Urinary bladder (tissue), 4 donors: ENCODE results near the gene SEPTIN14. TPM values are rescaled to one million over a fixed set of nuclear protein-coding genes. Genes with fewer than 3 reads are reported as not detected.
A peak's percentile ranks its signal among the peaks of the same experiment; 100 is the strongest.
"Not testable (repeated sequence)": the region's sequence is repeated elsewhere in the genome, so short reads cannot be mapped to it uniquely, and the experiment has no call there.

Source experiments
- DNase-seq: peaks from one replicate; pipeline ENCODE4 v3.0.0-alpha.2; 2015; ENCODE audit errors: extremely low spot score
- H3K27ac ChIP-seq: one replicate; pipeline ENCODE4 v1.5.1; 2013; ENCODE audit warnings: low read depth, mild to moderate bottlenecking, moderate library complexity
- H3K36me3 ChIP-seq: one replicate; pipeline ENCODE4 v1.6.1; 2013; ENCODE audit warnings: mild to moderate bottlenecking, moderate library complexity; ENCODE audit not compliant: insufficient read depth
- H3K4me1 ChIP-seq: one replicate; pipeline ENCODE4 v1.6.1; 2013; ENCODE audit warnings: mild to moderate bottlenecking, moderate library complexity; ENCODE audit not compliant: insufficient read depth
- H3K4me3 ChIP-seq: one replicate; pipeline ENCODE4 v1.5.1; 2013; ENCODE audit warnings: low read depth, low read length
- WGBS: extraction: QIAGEN DNeasy Blood & Tissue Kit; methylation state at CpG from one replicate; pipeline ENCODE4 v1.1.7; 2013; 5-methylcytosine and 5-hydroxymethylcytosine counted together
- polyA plus RNA-seq: library from polyadenylated mRNA; stranded (reverse); fragments of 200-250 nt; gene quantifications from one replicate; pipeline ENCODE4 v1.2.3, GENCODE V29; 2013
- total RNA-seq: library from RNA; depleted of rRNA; stranded (reverse); fragments of >200 nt; gene quantifications from one replicate; pipeline ENCODE4 v1.2.3, GENCODE V29; 2014
- donor health status: healthy with polysubstance abuse.
- donor health status: healthy.

Gene SEPTIN14
- total and polyA plus RNA-seq, 2 donors, result not detected

DNA sequence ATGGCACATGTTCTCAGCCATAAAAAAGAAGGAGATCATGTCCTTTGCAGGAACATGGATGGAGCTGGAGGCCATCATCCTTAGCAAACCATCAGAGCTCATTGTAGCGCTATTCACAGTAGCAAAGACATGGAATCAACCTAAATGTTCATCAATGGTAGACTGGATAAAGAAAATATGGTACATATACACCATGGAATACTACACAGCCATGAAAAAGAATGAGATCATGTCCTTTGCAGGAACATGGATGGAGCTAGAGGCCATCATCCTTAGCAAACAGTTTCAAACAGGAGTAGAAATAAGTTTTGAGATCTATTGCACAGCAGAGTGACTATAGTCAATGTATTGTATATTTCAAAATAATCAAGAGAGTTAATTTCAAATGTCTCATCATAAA is 17.4 kb downstream of the SEPTIN14 start:
- not testable (repeated sequence) for H3K36me3 ChIP-seq, DNase-seq, H3K4me1 ChIP-seq, H3K4me3 ChIP-seq, H3K27ac ChIP-seq
- WGBS, result 59% methylated on average over 1 of the region's 1 CpG

DNA sequence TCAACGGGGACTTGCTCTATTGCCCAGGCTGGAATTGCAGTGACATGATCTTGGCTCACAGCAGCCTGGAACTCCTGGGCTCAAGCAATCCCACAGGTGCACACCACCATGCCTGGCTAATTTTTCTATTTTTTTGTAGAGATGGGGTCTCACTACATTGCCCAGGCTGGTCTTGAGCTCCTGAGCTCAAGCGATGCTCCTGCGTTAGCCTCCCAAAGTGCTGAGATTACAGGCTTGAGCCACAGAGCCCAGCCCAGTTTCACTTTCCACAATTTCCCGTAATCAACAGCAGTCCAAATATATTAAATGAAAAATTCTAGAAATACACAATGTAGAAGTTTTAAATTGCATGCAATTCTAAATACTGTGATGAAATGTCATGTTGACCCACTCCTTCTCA is 24.0 kb downstream of the SEPTIN14 start:
- Histone ChIP-seq H3K4me1 (no peaks in the 10 kb centered on the region), H3K27ac (no peak overlapping the region), H3K36me3 (no peaks in the 10 kb centered on the region), H3K4me3 (no peak overlapping the region)
- no peak for DNase-seq
- WGBS, result 88% methylated on average over 4 of the region's 4 CpGs

DNA sequence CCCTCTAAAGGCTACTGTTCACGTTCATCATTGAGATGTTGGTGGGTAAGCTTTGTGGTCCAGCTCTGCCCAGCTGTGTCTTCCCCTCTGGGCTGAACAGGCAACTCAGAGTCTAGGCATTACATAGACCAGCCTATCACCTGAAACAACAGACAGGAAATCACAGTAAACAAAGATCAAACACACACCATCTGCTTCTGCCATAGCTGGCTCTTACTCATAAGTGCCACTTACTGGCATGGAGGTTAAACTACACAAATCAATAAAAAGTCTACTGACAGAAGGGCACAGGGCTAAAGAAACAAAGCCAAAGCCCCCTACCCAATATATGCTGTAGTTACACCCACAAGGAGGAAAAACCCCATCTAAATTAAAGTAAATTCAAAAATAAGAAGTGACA is 35.0 kb downstream of the SEPTIN14 start:
- no peak for DNase-seq

DNA sequence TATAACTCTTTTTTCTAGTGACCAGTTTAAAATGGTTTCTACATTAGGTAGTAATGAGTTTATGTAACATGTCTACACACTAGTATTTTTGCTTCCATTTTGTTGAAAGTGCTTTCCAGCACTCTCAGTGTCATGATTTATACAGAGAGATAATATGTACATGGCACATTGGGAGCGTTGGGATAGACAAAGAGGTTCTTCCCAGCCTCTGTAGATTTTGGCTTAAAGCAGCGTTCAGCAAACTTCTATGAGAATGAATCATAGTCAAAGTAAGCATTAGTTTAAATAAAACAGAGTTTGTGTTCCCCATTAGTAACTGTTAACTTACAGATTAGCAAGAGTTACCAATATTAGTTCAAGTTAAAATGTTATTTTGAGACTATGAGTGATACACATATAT is 43.9 kb downstream of the SEPTIN14 start:
- H3K36me3 ChIP-seq, result no peaks in the 10 kb centered on the region
- H3K4me3 ChIP-seq, result no peak overlapping the region
- no peaks in the 10 kb centered on the region for H3K4me1 ChIP-seq
- WGBS, result 61% methylated on average over 2 of the region's 2 CpGs
- no peak for DNase-seq
- H3K27ac ChIP-seq, result no peak overlapping the region

More for the DNA sequence above, 35.0 kb downstream of the SEPTIN14 start:
- Histone ChIP-seq H3K36me3 (no peaks in the 10 kb centered on the region), H3K27ac (no peak overlapping the region), H3K4me3 (no peak overlapping the region), H3K4me1 (no peaks in the 10 kb centered on the region)
- WGBS, result 76% methylated on average over 1 of the region's 1 CpG

DNA sequence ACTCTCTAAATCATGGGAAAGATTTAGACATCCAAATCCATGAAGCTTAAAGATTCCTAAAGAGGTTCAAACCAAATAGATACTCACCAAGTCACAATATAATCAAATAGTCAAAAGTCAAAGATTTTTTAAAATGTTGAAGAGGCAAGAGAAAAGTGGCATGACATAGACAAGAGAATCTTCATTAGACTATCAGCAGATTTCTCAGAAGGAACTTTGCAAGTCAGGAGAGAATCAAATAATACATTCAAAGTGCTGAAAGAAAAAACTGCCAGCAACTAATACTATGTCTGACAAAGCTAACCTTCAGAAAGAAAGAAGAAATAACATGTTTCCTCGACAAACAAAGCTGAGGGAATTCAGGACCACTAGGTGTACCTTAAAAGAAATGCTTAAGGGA is 65.3 kb downstream of the SEPTIN14 start:
- H3K4me3 ChIP-seq, DNase-seq, H3K27ac ChIP-seq, H3K4me1 ChIP-seq, H3K36me3 ChIP-seq: not testable (repeated sequence)
- WGBS, result 58% methylated on average over 1 of the region's 1 CpG

DNA sequence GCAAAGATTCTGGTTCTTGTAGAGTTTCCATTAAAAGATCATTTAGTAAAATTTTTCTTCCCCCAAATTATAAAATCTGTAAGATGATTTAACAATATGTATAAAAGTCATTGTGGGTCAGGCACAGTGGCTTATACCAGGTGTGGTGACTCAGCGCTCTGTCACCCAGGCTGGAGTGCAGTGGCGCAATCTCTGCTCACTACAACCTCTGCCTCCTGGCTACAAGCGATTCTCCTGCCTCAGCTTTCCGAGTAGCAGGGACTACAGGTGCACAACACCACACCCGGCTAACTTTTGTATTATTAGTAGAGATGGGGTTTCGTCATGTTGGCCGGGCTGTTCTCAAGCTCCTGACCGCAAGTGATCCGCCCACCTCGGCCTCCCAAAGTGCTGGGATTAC is 68.0 kb downstream of the SEPTIN14 start:
- no peak overlapping the region for H3K27ac ChIP-seq
- H3K4me3 ChIP-seq, result no peak overlapping the region
- 87% methylated on average over 10 of the region's 10 CpGs for WGBS
- H3K36me3 ChIP-seq, result no peaks in the 10 kb centered on the region
- no peak for DNase-seq
- H3K4me1 ChIP-seq, result no peaks in the 10 kb centered on the region

DNA sequence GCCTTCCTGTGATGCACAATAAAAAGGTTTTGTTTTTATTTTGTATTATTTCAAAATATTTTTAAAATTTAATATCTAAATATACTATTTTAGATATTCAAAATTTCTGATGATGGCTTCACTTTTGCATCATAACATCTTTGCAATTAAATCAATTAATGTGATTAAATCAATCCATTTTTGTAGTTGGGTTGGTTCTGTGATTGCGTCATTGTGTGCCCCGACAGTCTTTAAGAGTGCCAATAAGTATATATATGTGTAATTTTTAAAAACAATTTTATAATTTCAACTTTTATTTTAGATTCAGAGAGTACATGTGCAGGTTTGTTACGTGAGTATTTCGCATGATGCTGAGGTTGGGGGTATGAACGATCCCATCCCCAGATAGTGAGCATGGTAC is 70.5 kb downstream of the SEPTIN14 start:
- whole genome bisulfite sequencing, result 96% methylated on average over 5 of the region's 5 CpGs
- H3K36me3 ChIP-seq, result no peaks in the 10 kb centered on the region
- no peaks in the 10 kb centered on the region for H3K4me1 ChIP-seq
- no peak for DNase-seq
- H3K27ac ChIP-seq, result no peak overlapping the region
- no peak overlapping the region for H3K4me3 ChIP-seq

DNA sequence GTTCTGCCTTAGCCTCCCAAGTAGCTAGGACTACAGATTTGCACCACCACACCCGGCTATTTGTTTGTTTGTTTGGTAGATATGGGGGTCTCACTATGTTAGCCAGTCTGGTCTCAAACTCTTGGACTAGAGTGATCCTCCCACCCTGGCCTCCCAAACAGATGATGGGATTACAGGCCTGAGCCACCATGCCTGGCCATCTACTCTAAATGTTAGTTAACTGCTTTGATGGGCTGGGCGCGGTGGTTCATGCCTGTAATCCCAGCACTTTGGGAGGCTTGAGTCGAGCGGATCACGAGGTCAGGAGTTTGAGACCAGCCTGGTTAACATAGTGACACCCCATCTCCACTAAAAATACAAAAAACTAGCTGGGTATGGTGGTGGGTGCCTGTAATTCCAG is 74.8 kb downstream of the SEPTIN14 start:
- DNase-seq, result no peak

DNA sequence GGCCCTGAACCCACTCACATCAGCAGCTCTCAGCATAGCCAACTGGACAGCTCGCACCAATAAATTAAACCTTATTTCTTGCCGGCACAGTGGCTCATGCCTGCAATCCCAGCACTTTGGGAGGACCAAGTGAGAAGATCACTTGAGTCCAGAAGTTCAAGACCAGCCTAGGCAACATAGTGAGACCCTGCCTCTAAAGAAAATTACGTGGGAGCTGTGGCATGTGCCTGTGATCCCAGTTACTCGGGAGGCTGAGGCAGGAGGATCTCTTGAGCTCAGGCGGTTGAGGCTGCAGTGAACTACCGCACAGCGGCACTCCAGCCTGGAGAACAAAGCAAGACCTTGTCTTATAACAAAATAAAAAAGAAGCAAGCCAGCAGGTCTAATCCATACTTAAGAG is 75.7 kb downstream of the SEPTIN14 start:
- no peak overlapping the region for H3K27ac ChIP-seq
- no peak for DNase-seq
- WGBS, result 81% methylated on average over 7 of the region's 7 CpGs

More for the DNA sequence above, 74.8 kb downstream of the SEPTIN14 start:
- Histone ChIP-seq H3K27ac (no peak overlapping the region), H3K4me3 (no peak overlapping the region), H3K36me3 (no peaks in the 10 kb centered on the region), H3K4me1 (no peaks in the 10 kb centered on the region)
- 94% methylated on average over 6 of the region's 6 CpGs for WGBS

DNA sequence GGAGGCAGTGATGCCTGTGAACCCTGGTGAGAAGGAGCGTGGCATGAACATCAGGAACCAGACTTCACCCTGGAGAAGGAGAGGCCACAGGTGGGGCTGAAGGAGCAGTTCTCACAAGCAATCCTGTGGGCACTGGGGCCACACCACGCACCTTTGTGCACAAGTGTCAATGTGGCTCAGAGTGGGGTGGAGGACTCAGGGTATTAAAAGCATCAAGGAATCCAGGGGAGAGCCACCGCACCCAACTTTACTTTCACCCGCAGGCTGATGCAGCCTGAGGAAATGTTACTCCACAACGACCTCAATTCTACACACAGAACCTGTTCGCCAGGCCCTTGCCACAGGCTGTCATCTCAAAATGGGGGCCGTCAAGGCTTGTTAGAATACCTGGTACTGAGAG is 77.1 kb downstream of the SEPTIN14 start:
- 91% methylated on average over 7 of the region's 7 CpGs for WGBS
- not testable (repeated sequence) for H3K4me3 ChIP-seq, H3K27ac ChIP-seq, DNase-seq, H3K4me1 ChIP-seq, H3K36me3 ChIP-seq

More for the DNA sequence above, 75.7 kb downstream of the SEPTIN14 start:
- Histone ChIP-seq H3K36me3 (no peaks in the 10 kb centered on the region), H3K4me1 (no peaks in the 10 kb centered on the region), H3K4me3 (no peak overlapping the region)

DNA sequence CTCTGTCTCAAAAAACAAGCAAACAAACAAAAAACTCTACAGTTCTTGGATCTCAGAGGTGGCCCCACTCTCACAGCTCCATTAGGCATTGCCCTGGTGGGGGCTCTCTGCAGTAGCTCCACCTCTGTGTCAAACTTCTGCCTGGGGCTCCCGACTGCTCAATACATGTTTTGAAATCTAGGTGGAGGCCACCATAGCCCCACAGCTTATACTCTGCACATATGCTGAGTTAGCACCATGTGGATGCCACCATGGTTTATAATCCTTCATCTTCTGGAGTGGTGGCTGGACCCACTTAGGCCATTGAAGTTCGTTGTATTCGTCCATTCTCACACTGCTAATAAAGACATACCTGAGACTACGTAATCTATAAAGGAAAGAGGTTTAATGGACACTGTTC is 78.4 kb downstream of the SEPTIN14 start:
- no peaks in the 10 kb centered on the region for H3K4me1 ChIP-seq
- H3K36me3 ChIP-seq, result no peaks in the 10 kb centered on the region
- DNase-seq, result no peak
- no peak overlapping the region for H3K4me3 ChIP-seq
- H3K27ac ChIP-seq, result no peak overlapping the region
- WGBS, result 80% methylated on average over 4 of the region's 4 CpGs

DNA sequence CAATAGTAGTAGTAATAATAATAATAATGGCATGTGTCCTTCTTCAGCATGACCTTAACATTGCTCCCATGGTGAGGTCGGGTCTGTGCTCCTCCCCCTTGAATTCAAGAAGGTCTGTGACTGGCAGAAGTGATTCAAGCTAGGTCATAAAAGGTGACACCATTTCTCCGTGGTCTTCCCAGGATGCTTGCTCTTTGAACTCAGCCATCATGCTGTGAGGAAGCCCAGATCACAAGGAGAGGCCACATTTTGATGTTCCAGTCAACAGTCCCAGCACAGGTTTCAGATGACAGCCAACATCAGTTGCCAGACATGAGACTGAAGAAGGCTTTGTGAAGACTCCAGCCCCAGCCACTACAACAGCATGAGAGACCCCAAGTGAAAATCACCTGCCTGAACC is 83.9 kb downstream of the SEPTIN14 start:
- Histone ChIP-seq H3K36me3 (no peaks in the 10 kb centered on the region), H3K27ac (no peak overlapping the region), H3K4me3 (no peak overlapping the region), H3K4me1 (no peaks in the 10 kb centered on the region)
- 25% methylated on average over 2 of the region's 2 CpGs for WGBS
- DNase-seq, result no peak

DNA sequence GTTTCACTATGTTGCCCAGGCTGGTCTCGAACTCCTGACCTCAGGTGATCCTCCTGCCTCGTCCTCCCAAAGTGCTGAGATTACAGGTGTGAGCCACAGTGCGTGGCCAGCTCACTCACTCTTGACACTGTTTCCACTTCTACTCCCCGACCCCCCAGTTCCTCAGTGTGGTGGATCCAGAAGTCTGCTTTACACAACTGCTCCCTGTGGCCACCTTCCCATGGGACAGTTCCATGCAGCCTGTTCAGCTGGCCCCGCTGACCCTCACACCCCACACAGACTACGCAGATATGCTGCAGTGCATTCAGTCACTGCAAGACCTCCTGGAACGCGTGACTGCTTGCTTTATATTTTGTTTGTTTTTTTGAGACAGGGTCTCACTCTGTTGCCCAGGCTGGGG is 86.4 kb downstream of the SEPTIN14 start:
- H3K27ac ChIP-seq, result no peak overlapping the region
- WGBS, result 90% methylated on average over 8 of the region's 8 CpGs
- no peaks in the 10 kb centered on the region for H3K4me1 ChIP-seq
- peaks cover 2% of the 10 kb centered on the region for H3K36me3 ChIP-seq
- no peak for DNase-seq
- H3K4me3 ChIP-seq, result no peak overlapping the region

DNA sequence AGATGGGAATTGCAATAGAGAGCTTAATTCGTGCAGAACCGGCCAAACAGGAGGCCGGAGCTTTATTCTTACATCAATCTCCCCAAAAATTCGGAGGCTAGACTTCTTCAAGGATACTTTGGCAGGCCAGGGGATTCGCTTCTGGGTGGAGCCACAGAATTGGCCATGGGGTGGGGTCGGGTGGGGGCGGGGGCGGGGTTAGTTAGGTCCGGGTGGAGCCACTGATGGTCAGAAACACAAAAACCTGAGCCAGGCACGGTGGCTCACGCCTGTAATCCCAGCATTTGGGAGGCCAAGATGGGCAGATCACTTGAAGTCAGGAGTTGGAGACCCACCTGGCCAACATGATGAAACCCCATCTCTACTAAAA is 87.5 kb downstream of the SEPTIN14 start:
- Histone ChIP-seq H3K36me3 (peaks cover 2% of the 10 kb centered on the region), H3K4me3 (no peak overlapping the region), H3K27ac (no peak overlapping the region), H3K4me1 (no peaks in the 10 kb centered on the region)
- no peak for DNase-seq
- WGBS, result 43% methylated on average over 11 of the region's 11 CpGs

DNA sequence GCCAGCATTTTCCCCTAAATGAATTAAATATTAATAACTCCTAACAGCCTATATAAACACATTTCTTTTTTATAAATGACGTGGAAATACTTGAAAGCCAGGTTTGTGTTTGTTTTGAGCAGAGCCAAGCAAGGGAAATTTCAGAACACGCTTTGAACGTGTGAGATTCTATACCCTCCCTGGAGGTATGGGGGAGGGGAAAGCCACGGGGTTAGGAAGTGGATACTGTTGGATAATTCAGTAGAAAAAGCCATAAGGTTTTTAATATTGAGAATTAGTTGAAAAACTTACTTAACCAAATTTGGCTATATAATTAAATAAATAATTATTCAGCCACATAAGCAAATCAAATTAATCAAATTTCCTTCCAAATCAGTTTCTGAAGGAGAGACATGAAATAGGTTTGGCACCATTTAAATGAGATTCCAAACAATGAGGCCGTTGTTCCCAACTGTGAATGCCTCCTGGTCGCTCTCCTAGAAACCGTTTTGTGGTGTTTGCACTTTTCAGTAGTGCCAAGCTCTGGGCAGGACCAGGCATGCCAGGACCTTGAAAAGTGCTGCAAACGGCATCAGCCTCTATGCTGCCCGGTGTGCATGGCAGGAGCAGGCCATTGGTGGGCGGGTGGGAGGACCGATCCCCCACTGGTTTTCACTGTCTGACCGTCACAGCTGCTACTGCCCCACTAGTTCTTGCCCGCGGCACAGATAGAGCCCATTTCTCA is 88.1 kb downstream of the SEPTIN14 start:
- no peak overlapping the region for H3K27ac ChIP-seq
- H3K36me3 ChIP-seq, result peaks cover 2% of the 10 kb centered on the region
- H3K4me1 ChIP-seq, result no peaks in the 10 kb centered on the region
- DNase-seq, result peak; percentile 11
- WGBS, result 55% methylated on average over 14 of the region's 14 CpGs
- no peak overlapping the region for H3K4me3 ChIP-seq
